B cell (primary cell): Measurements from ENCODE around the gene CTSA. TPM values are rescaled to one million over a fixed set of nuclear protein-coding genes. Genes with fewer than 3 reads are reported as not detected.
A peak's percentile ranks its signal among the peaks of the same experiment; 100 is the strongest.

Experiments used
- ATAC-seq: fragments of 200-7000 bp; cut with Tn5 transposase; one replicate; pipeline ENCODE4 v1.10.0; 2021; ENCODE audit warnings: low read depth, mild to moderate bottlenecking, moderate number of reproducible peaks, moderate library complexity
- CTCF ChIA-PET: fragments of 350-600 bp; sonication (Branson Sonifier 250); formaldehyde crosslinking; loops from one replicate; lab custom pipeline; 2021; ENCODE audit warnings: antibody characterized with exemption, inconsistent platforms; lab: Charles Lee
- POLR2A ChIA-PET: fragments of 350-600 bp; sonication (Branson Sonifier 250); formaldehyde crosslinking; loops from one replicate; lab custom pipeline; 2021; ENCODE audit warnings: antibody characterized with exemption; lab: Charles Lee
- DNase-seq: peaks from one replicate; pipeline ENCODE4 v3.0.0; 2013
- H2AFZ ChIP-seq: 2 replicates; pipeline ENCODE4 v1.6.1; 2012; ENCODE audit warnings: mild to moderate bottlenecking, low read depth, low read length; ENCODE audit not compliant: insufficient read depth, poor library complexity, severe bottlenecking
- H3K27ac ChIP-seq, 2 donors: 1 replicate in 1 of 2; 2 replicates in 1 of 2; pipeline ENCODE4 v1.5.1; 2012 to 2013; ENCODE audit warnings: low read length in 2 of 2, mild to moderate bottlenecking in 2 of 2, moderate library complexity in 1 of 2
- H3K27me3 ChIP-seq, 4 experiments: fragments of 200-600 bp in 1 of 4; sonication (generic) in 1 of 4; replicated peaks in 1 of 4; 1 replicate in 2 of 4; 2 replicates in 2 of 4; pipeline versions ENCODE4 v1.6.1 to v1.7.0; 2013 to 2016; ENCODE audit warnings: low read length in 3 of 4, mild to moderate bottlenecking in 2 of 4, mixed read lengths in 1 of 4, moderate library complexity in 1 of 4; ENCODE audit not compliant: insufficient read depth in 4 of 4, control insufficient read depth in 3 of 4; ENCODE audit errors: control extremely low read depth in 1 of 4
- H3K36me3 ChIP-seq, 2 experiments: replicated peaks in 1 of 2; 1 replicate in 1 of 2; 2 replicates in 1 of 2; pipeline versions ENCODE4 v1.6.1 to v1.7.1; 2013; ENCODE audit warnings: low read length in 1 of 2; ENCODE audit not compliant: insufficient read depth in 2 of 2, control insufficient read depth in 1 of 2; ENCODE audit errors: control extremely low read depth in 1 of 2, extremely low read depth in 1 of 2
- H3K4me1 ChIP-seq, 2 donors: fragments of 200-600 bp in 1 of 2; sonication (generic) in 1 of 2; 1 replicate in 1 of 2; 2 replicates in 1 of 2; pipeline versions ENCODE4 v1.5.1 to v1.6.1; 2013 to 2017; ENCODE audit warnings: low read length in 2 of 2; ENCODE audit not compliant: control insufficient read depth in 2 of 2, insufficient read depth in 2 of 2
- H3K4me2 ChIP-seq: replicated peaks from 2 replicates; pipeline ENCODE3; 2012; ENCODE audit warnings: mild to moderate bottlenecking, low read depth, low read length; ENCODE audit not compliant: poor library complexity, severe bottlenecking
- H3K4me3 ChIP-seq, 5 experiments: fragments of 200-600 bp in 1 of 5; sonication (generic) in 1 of 5; 1 replicate in 3 of 5; 2 replicates in 2 of 5; pipeline versions ENCODE4 v1.5.1 to v1.7.0; 2011 to 2016; ENCODE audit warnings: low read length in 4 of 5, mild to moderate bottlenecking in 4 of 5, low read depth in 2 of 5, control low read depth in 1 of 5, moderate library complexity in 1 of 5; ENCODE audit not compliant: insufficient read depth in 1 of 5; ENCODE audit errors: control extremely low read depth in 1 of 5, extremely low read depth in 1 of 5
- H3K79me2 ChIP-seq: fragments of 200-600 bp; sonication (generic); one replicate; pipeline ENCODE4 v1.6.0; 2016; ENCODE audit warnings: low read length; ENCODE audit not compliant: control insufficient read depth, insufficient read depth
- H3K9ac ChIP-seq: fragments of 200-600 bp; sonication (generic); 2 replicates; pipeline ENCODE4 v1.6.1; 2017; ENCODE audit warnings: mild to moderate bottlenecking, low read length, moderate library complexity
- H3K9me3 ChIP-seq, 3 donors: one replicate each; pipeline versions ENCODE4 v1.6.1 to v1.7.1; 2013; ENCODE audit warnings: low read length in 2 of 3; ENCODE audit not compliant: control insufficient read depth in 2 of 3, insufficient read depth in 1 of 3; ENCODE audit errors: control extremely low read depth in 1 of 3
- H4K20me1 ChIP-seq: 2 replicates; pipeline ENCODE4 v1.6.0; 2012; ENCODE audit warnings: mild to moderate bottlenecking, low read length; ENCODE audit not compliant: insufficient read depth, control insufficient read depth, poor library complexity, severe bottlenecking
- H3K27ac Mint-ChIP-seq: one replicate; pipeline ENCODE4 v1.8.0; 2021; ENCODE audit warnings: mixed read lengths
- H3K27me3 Mint-ChIP-seq: one replicate; pipeline ENCODE4 v1.8.0; 2021; ENCODE audit warnings: mixed read lengths
- H3K4me1 Mint-ChIP-seq: one replicate; pipeline ENCODE4 v1.8.0; 2021; ENCODE audit warnings: mixed read lengths
- H3K4me3 Mint-ChIP-seq: one replicate; pipeline ENCODE4 v1.8.0; 2021; ENCODE audit warnings: mixed read lengths
- H3K9me3 Mint-ChIP-seq: one replicate; pipeline ENCODE4 v1.8.0; 2022; ENCODE audit warnings: mixed read lengths; ENCODE audit not compliant: insufficient read depth
- CTCF ChIP-seq: fragments of 200-600 bp; IDR thresholded peaks from one replicate; pipeline ENCODE4 v1.8.0; 2022; ENCODE audit warnings: antibody characterized with exemption, mild to moderate bottlenecking
- EZH2 ChIP-seq: IDR thresholded peaks from 2 replicates; pipeline ENCODE4 v1.6.1; 2012; ENCODE audit warnings: borderline replicate concordance, low read depth, mild to moderate bottlenecking, moderate library complexity, low read length; ENCODE audit not compliant: insufficient read depth, poor library complexity, severe bottlenecking
- WGBS: methylation state at CpG from one replicate; pipeline ENCODE4 v1.1.5; 2013; ENCODE audit warnings: missing lambda C conversion rate; ENCODE audit not compliant: insufficient coverage; 5-methylcytosine and 5-hydroxymethylcytosine counted together
- intact Hi-C: fragments of 100-400 bp; cut with micrococcal nuclease; formaldehyde crosslinking; loops from one replicate; pipeline ENCODE4 v1.10.0; 2022
- polyA plus RNA-seq: library from polyadenylated mRNA; depleted of rRNA; stranded (reverse); fragments of >200 nt; gene quantifications from 2 replicates; pipeline ENCODE4 v1.2.3, GENCODE V29; 2012
- total RNA-seq, 2 donors: library from RNA; stranded (reverse); fragments of 120-200 nt in 1 of 2; gene quantifications; 1 replicate in 1 of 2; 2 replicates in 1 of 2; pipeline versions ENCODE4 v1.2.3 to v1.2.4, GENCODE V29; 2013 to 2022

Gene CTSA
- total and polyA plus RNA-seq, 2 donors (not counting 1 experiment from before 2014, with no cell fraction given), result 100 to 107 TPM

GRCh38 chr20:45934586-45935415 is 43.7 kb downstream of the CTSA start, which contains the start of gene PCIF1:
TSS of gene PCIF1 (plus strand) at chr20:45934683. CDS start at chr20:45939000, 4,317 bp downstream.
- H3K4me3 Mint-ChIP-seq, result peak within 1 kb of the TSS; percentile 96
- intact Hi-C loops, result loop anchor here (1.0 to 2.0 kb wide), 7 partner anchors 24 to 154 kb away; partner anchors contain the start of genes CTSA, DNTTIP1, NCOA5 and NEURL2
- Histone ChIP-seq H3K4me3 (peak within 1 kb of the TSS; percentile 88 to 100 (median 93)), H4K20me1 (peaks cover 24% of the 10 kb centered on the region), H3K79me2 (peaks cover 47% of the 10 kb centered on the region), H3K27me3 (no peaks in the 10 kb centered on the region), H3K4me1 (peaks cover 12 to 19% of the 10 kb centered on the region in 2 donors), H3K27ac (peak within 1 kb of the TSS; percentile 99), H3K4me2 (peak within 1 kb of the TSS; percentile 85), H3K9me3 (no peaks in the 10 kb centered on the region), H2AFZ (peak within 1 kb of the TSS; percentile 81), H3K9ac (peak within 1 kb of the TSS; percentile 99), H3K36me3 (peaks cover 0 to 30% of the 10 kb centered on the region in 2 experiments)
- peaks cover 28% of the 10 kb centered on the region for H3K4me1 Mint-ChIP-seq
- H3K27me3 Mint-ChIP-seq, result no peaks in the 10 kb centered on the region
- ChIA-PET CTCF (interaction anchor here (0.6 to 4.9 kb wide), 4 partner anchors 14 to 135 kb away, joined by 3 to 44 read pairs (median 6); partner anchors contain the start of gene ZNF335), POLR2A (interaction anchor here (0.6 to 3.7 kb wide), 20 partner anchors 11 to 975 kb away, joined by 3 to 62 read pairs (median 5); partner anchors contain the start of genes CTSA, DNTTIP1, NEURL2 and PLTP)
- H3K27ac Mint-ChIP-seq, result peak within 1 kb of the TSS; percentile 98
- no peak for TF ChIP-seq CTCF
- TF ChIP-seq EZH2, result no peak
- no peaks in the 10 kb centered on the region for H3K9me3 Mint-ChIP-seq
- ATAC-seq, result peak; percentile 82
- WGBS, result under 1% methylated on average over 85 of the region's 102 CpGs
- DNase-seq, result peak; percentile 100
